ENCODE results near the gene MCTP1. TPM values are rescaled to one million over a fixed set of nuclear protein-coding genes. Genes with fewer than 3 reads are reported as not detected.

MCTP1 gene
- total and polyA plus RNA-seq, 4 donors, result 8.2 to 54.6 (median 12.3) TPM

DNA sequence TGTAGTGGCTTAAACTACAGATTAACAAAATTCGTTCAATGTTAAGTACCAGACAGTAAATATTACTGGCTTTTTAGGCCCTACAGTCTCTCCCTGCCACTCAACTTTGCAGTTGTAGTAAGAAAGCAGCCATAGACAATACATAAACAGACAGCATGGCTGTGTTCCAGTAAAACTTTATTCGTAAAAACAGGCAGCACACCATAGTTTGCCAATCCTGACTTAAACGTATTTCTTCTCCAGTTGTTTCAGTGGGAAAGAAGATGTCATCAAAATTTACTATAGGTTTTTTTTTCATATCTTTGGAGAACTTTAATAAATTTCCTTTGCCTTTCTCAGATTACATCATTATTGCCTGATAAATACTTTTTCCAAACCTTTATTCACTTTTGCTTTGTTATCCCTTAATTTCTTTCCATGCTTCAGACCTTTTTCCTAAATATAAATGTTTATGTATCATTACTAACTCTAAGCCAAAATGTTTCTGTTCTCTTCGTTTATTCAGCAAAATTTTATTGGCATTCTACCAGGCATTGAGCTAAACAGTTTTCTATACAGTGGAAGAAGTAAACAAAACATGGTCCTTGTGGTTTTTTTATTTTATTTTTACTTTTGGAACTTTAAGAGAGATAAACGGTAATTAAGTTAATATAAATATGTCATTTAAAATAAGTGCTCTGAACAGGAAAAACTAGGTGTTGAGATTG, 601.9 kb downstream of the MCTP1 start:
- Histone ChIP-seq H3K27me3 (ENCODE audit: control insufficient read depth, insufficient read depth, low read length) (no peaks in the 10 kb centered on the region), H3K9me3 (ENCODE audit: control insufficient read depth, insufficient read depth, low read length) (no peaks in the 10 kb centered on the region), H3K4me1 (ENCODE audit: control insufficient read depth, insufficient read depth, low read length) (no peaks in the 10 kb centered on the region), H3K36me3 (ENCODE audit: control insufficient read depth, insufficient read depth, low read length) (peaks cover 9% of the 10 kb centered on the region), H3K4me3 (ENCODE audit: low read depth, low read length) (no peak overlapping the region), H3K27ac (ENCODE audit: low read depth, low read length) (no peak overlapping the region)
- DNase-seq (ENCODE audit: low read depth in 4 of 6, low spot score in 6 of 6), result no peak
- 100% methylated on average over 1 of the region's 5 CpGs for WGBS (ENCODE audit: insufficient coverage)

DNA sequence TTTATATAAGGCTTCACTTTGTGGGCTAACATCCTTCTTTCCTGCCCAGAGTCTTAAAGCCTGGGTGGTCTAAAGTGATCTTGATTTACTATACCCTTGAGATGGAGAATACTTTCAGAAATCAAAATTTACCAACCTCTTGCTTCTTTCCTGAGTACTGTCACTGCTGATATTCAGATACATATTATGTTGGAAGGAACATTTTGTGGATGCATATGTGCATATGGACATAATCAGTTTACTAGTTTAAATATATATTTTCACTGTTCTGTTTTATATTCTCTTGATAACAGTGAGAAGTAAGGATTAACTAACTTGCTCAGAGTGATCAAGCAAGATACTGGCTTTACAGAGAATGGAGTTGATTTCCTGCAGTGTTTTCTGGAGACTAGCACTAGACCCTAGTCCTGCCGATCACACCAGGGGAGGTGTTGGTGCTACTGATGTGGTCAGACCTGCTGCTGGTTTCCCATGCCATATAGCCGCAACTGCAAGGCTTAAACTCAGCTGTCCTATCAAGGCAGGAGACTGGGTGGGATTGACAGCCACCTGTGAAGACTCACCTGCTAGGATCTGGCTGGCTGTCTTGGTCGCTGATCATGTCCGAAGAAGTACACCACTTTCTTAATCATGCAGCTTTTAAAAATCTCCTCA, 608.8 kb downstream of the MCTP1 start:
- Histone ChIP-seq H3K4me3 (ENCODE audit: low read depth, low read length) (no peak overlapping the region), H3K27ac (ENCODE audit: low read depth, low read length) (no peak overlapping the region), H3K4me1 (ENCODE audit: control insufficient read depth, insufficient read depth, low read length) (no peaks in the 10 kb centered on the region), H3K27me3 (ENCODE audit: control insufficient read depth, insufficient read depth, low read length) (no peaks in the 10 kb centered on the region), H3K36me3 (ENCODE audit: control insufficient read depth, insufficient read depth, low read length) (no peaks in the 10 kb centered on the region), H3K9me3 (ENCODE audit: control insufficient read depth, insufficient read depth, low read length) (no peaks in the 10 kb centered on the region)
- DNase-seq (ENCODE audit: low read depth in 4 of 6, low spot score in 6 of 6), result no peak
- WGBS (ENCODE audit: insufficient coverage), result 96% methylated on average over 4 of the region's 4 CpGs

DNA sequence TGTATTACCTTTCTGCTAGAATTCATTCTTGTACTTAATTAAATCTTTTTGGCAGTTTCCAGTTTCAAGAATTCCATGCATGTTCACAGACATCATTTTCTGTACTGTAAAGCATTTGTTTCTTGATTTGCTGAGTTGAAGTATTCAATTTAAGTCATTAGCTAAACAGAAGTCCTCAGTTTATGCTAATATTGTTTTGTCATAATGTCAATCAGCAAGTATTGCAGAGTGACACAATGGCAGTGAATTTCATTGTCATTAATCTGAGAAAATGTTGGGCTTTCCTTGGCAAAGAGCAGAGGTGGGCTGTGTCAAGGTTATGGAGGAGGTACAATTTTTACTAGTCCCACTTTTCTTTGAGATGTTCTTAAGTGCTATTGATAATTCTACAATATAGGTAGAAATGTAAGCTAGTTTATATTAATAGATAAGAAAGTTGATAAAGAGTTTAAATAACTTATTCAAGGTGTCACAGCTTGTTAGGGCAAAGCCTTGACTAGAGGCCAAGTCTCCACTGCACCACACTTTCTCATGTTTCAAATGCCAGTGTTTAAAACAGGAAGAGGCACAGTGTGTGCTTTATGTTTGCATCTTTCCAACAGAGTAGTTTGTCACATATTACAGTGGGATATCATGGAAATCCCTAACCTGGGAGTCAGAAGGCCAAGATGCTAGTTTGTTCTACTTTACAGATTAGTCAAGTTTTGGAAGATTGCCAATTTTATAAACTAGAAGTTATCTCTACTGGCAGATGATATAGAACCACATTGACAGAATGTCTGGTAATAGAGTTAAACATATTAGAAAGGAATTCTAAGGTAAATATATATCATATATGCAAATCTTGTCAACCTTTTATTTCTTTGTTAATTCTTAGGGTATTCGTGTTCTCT, 610.2 kb downstream of the MCTP1 start:
- no peaks in the 10 kb centered on the region for H3K27me3 ChIP-seq (ENCODE audit: control insufficient read depth, insufficient read depth, low read length)
- DNase-seq (ENCODE audit: low read depth in 4 of 6, low spot score in 6 of 6), result no peak
- no peak overlapping the region for H3K4me3 ChIP-seq (ENCODE audit: low read depth, low read length)
- no peaks in the 10 kb centered on the region for H3K9me3 ChIP-seq (ENCODE audit: control insufficient read depth, insufficient read depth, low read length)
- no CpG with 5 or more reads among the region's 1 CpG for WGBS (ENCODE audit: insufficient coverage)
- no peaks in the 10 kb centered on the region for H3K4me1 ChIP-seq (ENCODE audit: control insufficient read depth, insufficient read depth, low read length)
- H3K36me3 ChIP-seq (ENCODE audit: control insufficient read depth, insufficient read depth, low read length), result no peaks in the 10 kb centered on the region
- H3K27ac ChIP-seq (ENCODE audit: low read depth, low read length), result no peak overlapping the region

DNA sequence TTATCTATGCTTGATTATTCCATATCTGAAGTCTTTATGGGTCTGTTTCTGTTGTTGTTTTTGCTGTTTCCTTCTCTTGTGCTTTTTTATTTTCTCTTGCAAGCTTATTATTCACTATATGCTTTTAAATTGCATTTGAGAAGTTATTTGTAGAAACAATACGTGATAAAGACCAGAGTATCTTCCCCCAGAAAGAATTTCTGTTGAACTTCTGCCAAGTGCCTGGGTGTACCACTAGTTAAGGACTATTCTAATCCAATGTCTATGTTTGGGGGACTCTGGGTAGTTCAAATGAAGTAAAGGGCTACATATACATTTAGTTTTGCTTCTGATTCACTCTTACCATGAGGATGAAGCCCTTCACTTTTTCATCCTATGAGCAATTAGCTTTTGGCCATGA, 612.1 kb downstream of the MCTP1 start:
- no peaks in the 10 kb centered on the region for H3K9me3 ChIP-seq (ENCODE audit: control insufficient read depth, insufficient read depth, low read length)
- WGBS (ENCODE audit: insufficient coverage), result no CpG with 5 or more reads among the region's 1 CpG
- H3K27me3 ChIP-seq (ENCODE audit: control insufficient read depth, insufficient read depth, low read length), result no peaks in the 10 kb centered on the region
- no peaks in the 10 kb centered on the region for H3K4me1 ChIP-seq (ENCODE audit: control insufficient read depth, insufficient read depth, low read length)
- no peak for DNase-seq (ENCODE audit: low read depth in 4 of 6, low spot score in 6 of 6)
- H3K4me3 ChIP-seq (ENCODE audit: low read depth, low read length), result no peak overlapping the region
- no peak overlapping the region for H3K27ac ChIP-seq (ENCODE audit: low read depth, low read length)
- peaks cover 4% of the 10 kb centered on the region for H3K36me3 ChIP-seq (ENCODE audit: control insufficient read depth, insufficient read depth, low read length)

DNA sequence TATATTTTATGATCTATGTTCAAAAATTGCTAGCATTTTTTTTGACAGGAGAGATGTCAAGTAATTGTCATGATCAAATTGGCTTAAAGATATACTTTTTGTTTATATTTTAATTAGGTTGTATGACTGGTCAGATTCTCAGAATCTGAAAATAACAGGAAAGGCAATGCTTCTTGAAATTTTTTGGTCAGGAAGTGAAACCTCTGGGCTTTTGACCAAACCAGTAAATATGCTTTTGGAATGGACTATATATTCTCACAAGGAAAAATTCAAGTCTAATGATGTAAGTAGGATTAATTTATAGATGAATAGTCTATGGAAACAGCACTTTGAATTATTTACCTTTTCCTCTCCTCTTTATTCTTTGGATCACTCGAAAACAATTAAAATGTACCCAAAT, 614.2 kb downstream of the MCTP1 start:
- no peaks in the 10 kb centered on the region for H3K4me1 ChIP-seq (ENCODE audit: control insufficient read depth, insufficient read depth, low read length)
- no peak for DNase-seq (ENCODE audit: low read depth in 4 of 6, low spot score in 6 of 6)
- no peak overlapping the region for H3K27ac ChIP-seq (ENCODE audit: low read depth, low read length)
- no peaks in the 10 kb centered on the region for H3K27me3 ChIP-seq (ENCODE audit: control insufficient read depth, insufficient read depth, low read length)
- no peaks in the 10 kb centered on the region for H3K9me3 ChIP-seq (ENCODE audit: control insufficient read depth, insufficient read depth, low read length)
- H3K4me3 ChIP-seq (ENCODE audit: low read depth, low read length), result no peak overlapping the region
- WGBS (ENCODE audit: insufficient coverage), result no CpG with 5 or more reads among the region's 1 CpG
- H3K36me3 ChIP-seq (ENCODE audit: control insufficient read depth, insufficient read depth, low read length), result peaks cover 4% of the 10 kb centered on the region

DNA sequence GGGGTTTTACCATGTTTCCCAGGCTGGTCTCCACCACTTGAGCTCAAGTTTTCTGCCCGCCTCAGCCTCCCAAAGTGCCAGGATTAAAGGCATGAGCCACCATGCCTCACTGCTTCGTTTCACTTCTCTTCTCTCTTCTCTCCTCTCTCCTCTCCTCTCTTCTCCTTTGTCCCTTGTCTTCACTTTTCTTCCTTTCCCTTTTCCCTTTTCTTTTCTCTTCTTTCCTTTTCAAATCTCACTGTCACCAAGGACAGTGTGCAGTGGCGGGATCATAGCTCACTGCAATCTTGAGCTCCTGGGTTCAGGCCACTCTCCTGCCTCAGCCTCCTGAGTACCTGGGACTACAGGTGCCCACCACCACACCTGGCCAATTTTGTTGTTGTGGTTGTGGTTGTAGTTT, 617.0 kb downstream of the MCTP1 start:
- 95% methylated on average over 3 of the region's 3 CpGs for WGBS (ENCODE audit: insufficient coverage)

DNA sequence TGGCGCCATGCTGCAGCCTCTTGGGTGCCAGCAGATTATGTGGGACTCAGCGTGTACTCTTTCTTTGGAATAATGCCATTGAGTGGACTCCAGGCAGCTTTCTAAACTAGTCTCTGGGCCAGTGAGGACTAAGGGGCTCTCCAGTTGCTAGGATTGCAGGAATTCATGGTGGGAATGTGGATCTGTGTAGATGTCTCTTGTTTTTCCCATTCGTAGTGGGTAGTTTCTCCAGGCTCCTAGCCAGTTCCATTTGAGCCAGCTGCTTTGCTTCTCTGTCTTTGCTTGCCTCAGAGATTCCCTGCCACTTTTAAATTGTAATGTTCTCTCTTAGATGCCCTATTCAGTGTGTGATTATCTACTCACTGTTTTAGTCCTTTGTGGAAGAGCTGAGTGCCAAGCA, 623.8 kb downstream of the MCTP1 start:
- Histone ChIP-seq H3K9me3 (ENCODE audit: control insufficient read depth, insufficient read depth, low read length) (peaks cover 12% of the 10 kb centered on the region), H3K27ac (ENCODE audit: low read depth, low read length) (no peak overlapping the region), H3K4me1 (ENCODE audit: control insufficient read depth, insufficient read depth, low read length) (peaks cover 7% of the 10 kb centered on the region), H3K4me3 (ENCODE audit: low read depth, low read length) (no peak overlapping the region), H3K36me3 (ENCODE audit: control insufficient read depth, insufficient read depth, low read length) (no peaks in the 10 kb centered on the region), H3K27me3 (ENCODE audit: control insufficient read depth, insufficient read depth, low read length) (no peaks in the 10 kb centered on the region)
- 64% methylated on average over 2 of the region's 3 CpGs for WGBS (ENCODE audit: insufficient coverage)
- peak; percentile 7 to 67 (median 23) for DNase-seq (ENCODE audit: low read depth in 4 of 6, low spot score in 6 of 6)

More for the DNA sequence above, 617.0 kb downstream of the MCTP1 start:
- DNase-seq (ENCODE audit: low read depth in 4 of 6, low spot score in 6 of 6), result no peak
- Histone ChIP-seq H3K4me1 (ENCODE audit: control insufficient read depth, insufficient read depth, low read length) (no peaks in the 10 kb centered on the region), H3K4me3 (ENCODE audit: low read depth, low read length) (no peak overlapping the region), H3K27ac (ENCODE audit: low read depth, low read length) (no peak overlapping the region), H3K36me3 (ENCODE audit: control insufficient read depth, insufficient read depth, low read length) (peaks cover 4% of the 10 kb centered on the region), H3K27me3 (ENCODE audit: control insufficient read depth, insufficient read depth, low read length) (no peaks in the 10 kb centered on the region), H3K9me3 (ENCODE audit: control insufficient read depth, insufficient read depth, low read length) (no peaks in the 10 kb centered on the region)

DNA sequence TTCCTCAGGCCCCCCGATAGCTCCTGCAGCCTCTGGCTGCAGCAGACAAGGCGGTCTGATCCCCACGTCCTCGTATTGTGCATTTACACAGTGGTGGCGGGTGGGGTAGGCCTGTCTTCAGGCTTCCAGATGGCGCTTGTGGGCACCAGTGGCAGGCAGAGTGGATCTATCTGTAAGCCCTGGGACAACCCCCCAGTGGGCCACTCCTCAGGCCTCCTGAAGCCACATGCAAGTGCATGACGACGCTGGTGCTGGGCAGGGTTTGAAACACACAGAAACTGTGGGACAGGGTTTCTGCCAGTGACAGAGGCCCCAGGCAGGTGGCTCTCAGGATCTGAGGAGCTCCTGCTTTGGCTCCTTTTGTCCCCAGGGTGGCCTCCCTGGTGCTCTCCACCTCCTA, 624.4 kb downstream of the MCTP1 start:
- no peak overlapping the region for H3K4me3 ChIP-seq (ENCODE audit: low read depth, low read length)
- no peaks in the 10 kb centered on the region for H3K36me3 ChIP-seq (ENCODE audit: control insufficient read depth, insufficient read depth, low read length)
- no peak overlapping the region for H3K27ac ChIP-seq (ENCODE audit: low read depth, low read length)
- no peaks in the 10 kb centered on the region for H3K27me3 ChIP-seq (ENCODE audit: control insufficient read depth, insufficient read depth, low read length)
- peaks cover 7% of the 10 kb centered on the region for H3K4me1 ChIP-seq (ENCODE audit: control insufficient read depth, insufficient read depth, low read length)
- 94% methylated on average over 8 of the region's 8 CpGs for WGBS (ENCODE audit: insufficient coverage)
- H3K9me3 ChIP-seq (ENCODE audit: control insufficient read depth, insufficient read depth, low read length), result peaks cover 14% of the 10 kb centered on the region
- DNase-seq (ENCODE audit: low read depth in 4 of 6, low spot score in 6 of 6), result no peak

DNA sequence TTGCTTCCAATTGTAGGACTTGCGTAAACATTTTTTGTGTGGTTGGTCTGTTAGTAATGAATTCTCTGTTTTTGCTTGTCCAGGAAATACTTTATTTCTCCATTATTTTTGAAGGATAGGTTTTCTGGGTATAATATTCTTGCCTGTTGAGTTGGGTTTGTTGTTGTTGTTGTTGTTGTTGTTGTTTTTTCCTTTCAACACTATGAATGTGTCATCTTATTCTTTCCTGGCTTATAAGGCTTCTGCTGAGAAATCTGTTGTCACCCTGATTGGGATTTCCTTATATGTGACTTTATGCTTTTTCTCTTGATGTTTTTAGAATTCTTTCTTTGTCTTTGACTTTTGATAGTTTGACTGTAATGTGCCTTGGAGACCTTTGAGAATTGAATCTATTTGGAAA, 626.6 kb downstream of the MCTP1 start:
- DNase-seq (ENCODE audit: low read depth in 4 of 6, low spot score in 6 of 6), result no peak
- Histone ChIP-seq H3K36me3 (ENCODE audit: control insufficient read depth, insufficient read depth, low read length) (no peaks in the 10 kb centered on the region), H3K4me1 (ENCODE audit: control insufficient read depth, insufficient read depth, low read length) (peaks cover 7% of the 10 kb centered on the region), H3K27me3 (ENCODE audit: control insufficient read depth, insufficient read depth, low read length) (no peaks in the 10 kb centered on the region), H3K4me3 (ENCODE audit: low read depth, low read length) (no peak overlapping the region), H3K27ac (ENCODE audit: low read depth, low read length) (no peak overlapping the region), H3K9me3 (ENCODE audit: control insufficient read depth, insufficient read depth, low read length) (peaks cover 14% of the 10 kb centered on the region)
- WGBS (ENCODE audit: insufficient coverage), result no CpG with 5 or more reads among the region's 1 CpG

All from spinal cord (tissue), 10 donors.